SJSA1 (cell line): ENCODE results near the gene CA9. TPM values are rescaled to one million over a fixed set of nuclear protein-coding genes. Genes with fewer than 3 reads are reported as not detected.

ENCODE experiments used
- DNase-seq, 2 experiments: peaks; one replicate each; pipeline ENCODE4 v3.0.0-alpha.2; 2015 to 2020; ENCODE audit warnings: low spot score in 2 of 2, low read depth in 1 of 2
- H3K27ac ChIP-seq: fragments of 250-450 bp; sonication (Bioruptor Pico); 2 replicates; pipeline ENCODE4 v1.5.1; 2020; ENCODE audit warnings: mild to moderate bottlenecking, moderate library complexity
- H3K27me3 ChIP-seq: fragments of 250-450 bp; sonication (Bioruptor Pico); replicated peaks from 2 replicates; pipeline ENCODE4 v1.5.1; 2020; ENCODE audit warnings: mild to moderate bottlenecking, moderate library complexity
- H3K36me3 ChIP-seq: fragments of 250-450 bp; sonication (Bioruptor Pico); 2 replicates; pipeline ENCODE4 v1.5.1; 2020; ENCODE audit warnings: mild to moderate bottlenecking
- H3K4me1 ChIP-seq: fragments of 250-450 bp; sonication (Bioruptor Pico); replicated peaks from 2 replicates; pipeline ENCODE4 v1.6.1; 2021; ENCODE audit warnings: mild to moderate bottlenecking
- H3K4me3 ChIP-seq: fragments of 250-450 bp; sonication (Bioruptor Pico); 2 replicates; pipeline ENCODE4 v1.5.1; 2020; ENCODE audit warnings: mild to moderate bottlenecking
- H3K9me3 ChIP-seq: fragments of 250-450 bp; sonication (Bioruptor Pico); replicated peaks from 2 replicates; pipeline ENCODE4 v1.5.1; 2020; ENCODE audit warnings: mild to moderate bottlenecking
- total RNA-seq: library from RNA; depleted of rRNA; stranded (reverse); fragments of >200 nt; shearing (Covaris generic); gene quantifications from 2 replicates; pipeline ENCODE4 v1.2.3, GENCODE V29; 2014

The CA9 gene
- total RNA-seq, 1 experiment from 2014 or later = not detected

DNA sequence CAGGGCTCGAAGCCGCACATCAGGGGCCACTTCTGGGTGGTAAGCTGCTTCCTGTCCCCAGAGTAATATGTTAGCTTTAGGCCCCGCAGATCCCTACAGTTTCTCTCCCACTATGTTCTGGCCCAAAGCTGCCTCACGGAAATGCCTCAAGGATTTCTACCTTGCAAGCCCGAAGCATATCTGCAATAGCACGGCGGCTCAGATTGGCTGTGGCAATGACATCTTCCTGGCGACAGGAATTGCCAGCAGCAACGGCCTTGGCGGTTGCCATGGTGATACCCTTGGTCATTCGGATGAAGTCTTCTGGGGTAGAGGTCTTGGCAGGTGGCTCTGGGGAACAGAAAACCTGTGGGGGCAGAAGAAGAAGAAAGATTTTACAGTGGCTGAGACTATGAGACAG is 26.3 kb downstream of the CA9 start:
- no peaks in the 10 kb centered on the region for H3K9me3 ChIP-seq

GRCh38 chr9:35700942-35701341 is 27.2 kb downstream of the CA9 start:
- Histone ChIP-seq H3K4me1 (peaks cover under 1% of the 10 kb centered on the region), H3K27me3 (no peaks in the 10 kb centered on the region), H3K36me3 (peaks cover 84% of the 10 kb centered on the region), H3K27ac (no peak overlapping the region), H3K9me3 (no peaks in the 10 kb centered on the region), H3K4me3 (no peak overlapping the region)
- DNase-seq = no peak

More for the DNA sequence above, 26.3 kb downstream of the CA9 start:
- no peaks in the 10 kb centered on the region for H3K27me3 ChIP-seq
- no peak overlapping the region for H3K4me3 ChIP-seq
- H3K36me3 ChIP-seq = peaks cover 81% of the 10 kb centered on the region
- DNase-seq = no peak
- H3K27ac ChIP-seq = no peak overlapping the region
- H3K4me1 ChIP-seq = peaks cover 7% of the 10 kb centered on the region

- no peaks in the 10 kb centered on the region for H3K27me3 ChIP-seq
- H3K4me3 ChIP-seq = no peak overlapping the region
- no peak overlapping the region for H3K27ac ChIP-seq
- no peak for DNase-seq
- no peaks in the 10 kb centered on the region for H3K4me1 ChIP-seq
- peaks cover 88% of the 10 kb centered on the region for H3K36me3 ChIP-seq
- no peaks in the 10 kb centered on the region for H3K9me3 ChIP-seq
Measured at GRCh38 chr9:35702696-35703095, 29.0 kb downstream of the CA9 start.

DNA sequence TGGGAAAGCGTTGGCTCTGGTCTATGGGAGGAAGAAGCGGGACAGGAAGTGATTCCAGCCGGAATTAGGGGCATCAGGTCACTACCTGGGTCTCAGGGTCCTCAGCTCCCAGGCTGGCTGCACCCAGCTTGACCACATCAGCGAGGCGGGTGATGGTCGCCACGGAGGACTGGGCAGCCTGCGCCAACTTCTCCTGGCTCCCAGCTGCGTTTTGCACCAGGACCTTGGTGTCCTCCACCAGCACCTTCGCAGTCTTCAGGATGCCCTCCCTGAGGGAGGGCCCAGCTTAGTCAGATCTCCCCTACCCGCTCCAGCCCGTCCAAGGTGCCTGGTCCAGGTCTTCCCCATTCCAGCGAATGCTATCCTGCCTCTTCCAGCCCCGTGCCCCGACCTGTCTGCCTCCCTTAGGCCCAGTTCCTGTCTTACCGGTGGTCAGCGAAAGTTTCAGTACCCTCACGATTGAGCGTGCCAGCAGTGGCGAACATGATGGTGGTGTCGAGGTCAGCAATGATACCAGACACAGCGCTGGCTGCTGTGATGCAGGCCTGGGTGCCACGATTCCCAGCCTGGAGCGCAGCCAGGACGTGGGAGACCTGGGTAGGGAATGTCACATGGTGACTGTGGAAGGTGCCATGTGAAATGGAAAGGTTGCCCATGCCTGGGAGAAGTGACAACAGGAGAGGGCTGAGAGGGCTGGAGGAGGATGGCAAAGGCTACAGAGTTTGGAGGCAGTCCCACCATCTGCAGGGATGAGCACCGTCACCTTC is 30.4 kb downstream of the CA9 start:
- Histone ChIP-seq H3K27me3 (no peaks in the 10 kb centered on the region), H3K4me3 (no peak overlapping the region), H3K36me3 (peaks cover 94% of the 10 kb centered on the region), H3K27ac (no peak overlapping the region), H3K4me1 (no peaks in the 10 kb centered on the region), H3K9me3 (no peaks in the 10 kb centered on the region)
- DNase-seq = no peak

- DNase-seq = no peak
- Histone ChIP-seq H3K4me3 (no peak overlapping the region), H3K9me3 (no peaks in the 10 kb centered on the region), H3K27ac (no peak overlapping the region), H3K36me3 (peaks cover 87% of the 10 kb centered on the region), H3K27me3 (no peaks in the 10 kb centered on the region), H3K4me1 (no peaks in the 10 kb centered on the region)
Measured at GRCh38 chr9:35705372-35705771, 31.6 kb downstream of the CA9 start.

GRCh38 chr9:35705836-35706430 is 32.2 kb downstream of the CA9 start:
- Histone ChIP-seq H3K27ac (no peak overlapping the region), H3K36me3 (peaks cover 87% of the 10 kb centered on the region), H3K4me1 (no peaks in the 10 kb centered on the region), H3K27me3 (no peaks in the 10 kb centered on the region), H3K9me3 (no peaks in the 10 kb centered on the region), H3K4me3 (no peak overlapping the region)
- DNase-seq = no peak

- H3K36me3 ChIP-seq = peaks cover 85% of the 10 kb centered on the region
- no peaks in the 10 kb centered on the region for H3K27me3 ChIP-seq
- no peaks in the 10 kb centered on the region for H3K4me1 ChIP-seq
- H3K4me3 ChIP-seq = no peak overlapping the region
- H3K9me3 ChIP-seq = no peaks in the 10 kb centered on the region
- no peak overlapping the region for H3K27ac ChIP-seq
- DNase-seq = no peak
Measured at GRCh38 chr9:35706951-35707350, 33.2 kb downstream of the CA9 start.

DNA sequence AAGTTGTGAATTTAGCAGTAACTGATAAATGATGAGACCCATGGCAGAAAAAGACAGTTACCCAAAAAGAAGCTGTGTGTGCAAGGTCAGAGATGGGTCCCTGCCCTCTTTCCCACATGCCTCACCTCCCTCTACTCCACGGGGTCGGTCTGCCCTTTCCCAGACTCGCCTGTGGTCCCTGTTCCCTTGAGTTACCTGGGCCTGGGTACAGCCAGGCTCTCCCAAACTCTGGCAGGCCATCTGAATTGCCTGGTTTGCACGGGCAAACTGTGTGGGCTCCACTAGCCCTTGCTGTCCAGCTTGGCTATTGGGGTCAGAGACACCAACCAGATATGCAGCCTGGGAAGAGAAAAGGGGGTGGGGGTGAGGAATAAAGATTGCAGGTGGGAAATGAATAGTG is 34.4 kb downstream of the CA9 start:
- DNase-seq = no peak
- H3K9me3 ChIP-seq = no peaks in the 10 kb centered on the region
- H3K27me3 ChIP-seq = no peaks in the 10 kb centered on the region
- H3K36me3 ChIP-seq = peaks cover 79% of the 10 kb centered on the region
- no peak overlapping the region for H3K27ac ChIP-seq
- H3K4me1 ChIP-seq = no peaks in the 10 kb centered on the region
- H3K4me3 ChIP-seq = no peak overlapping the region

DNA sequence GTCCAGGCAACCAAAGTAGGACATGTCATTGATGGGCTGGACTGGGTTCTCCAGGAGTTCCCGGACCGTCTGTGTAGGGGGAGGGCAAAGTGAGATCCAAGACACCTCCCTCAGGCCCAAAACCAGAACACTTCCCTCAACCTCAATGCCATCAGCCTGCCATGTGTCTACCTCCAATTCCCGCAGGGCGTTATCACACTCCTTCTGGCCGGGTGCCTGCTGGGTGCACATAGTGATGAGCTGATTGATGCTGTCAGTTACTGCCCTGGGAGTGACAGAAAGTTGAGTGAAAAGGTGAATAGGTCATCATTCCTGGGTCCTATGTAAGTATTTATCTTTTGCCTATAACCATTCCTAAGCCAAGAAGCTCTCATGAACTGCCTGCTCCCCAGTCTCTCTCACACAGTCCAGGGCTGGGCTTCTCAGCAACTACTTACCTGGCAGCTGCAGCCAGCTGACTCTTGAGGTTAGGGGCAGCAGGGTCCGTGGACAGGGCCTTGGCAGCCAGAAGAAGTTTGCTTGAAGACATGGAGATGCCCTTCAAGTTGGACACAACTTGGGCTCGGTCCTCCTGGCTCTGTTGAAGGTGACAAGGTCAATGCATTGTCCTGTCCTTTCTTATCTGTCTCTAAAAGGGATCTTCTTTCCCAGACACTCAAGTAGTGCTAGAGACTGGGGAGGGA is 37.2 kb downstream of the CA9 start:
- Histone ChIP-seq H3K27me3 (no peaks in the 10 kb centered on the region), H3K27ac (no peak overlapping the region), H3K36me3 (peaks cover 81% of the 10 kb centered on the region), H3K4me1 (no peaks in the 10 kb centered on the region), H3K9me3 (no peaks in the 10 kb centered on the region), H3K4me3 (no peak overlapping the region)
- DNase-seq = no peak

DNA sequence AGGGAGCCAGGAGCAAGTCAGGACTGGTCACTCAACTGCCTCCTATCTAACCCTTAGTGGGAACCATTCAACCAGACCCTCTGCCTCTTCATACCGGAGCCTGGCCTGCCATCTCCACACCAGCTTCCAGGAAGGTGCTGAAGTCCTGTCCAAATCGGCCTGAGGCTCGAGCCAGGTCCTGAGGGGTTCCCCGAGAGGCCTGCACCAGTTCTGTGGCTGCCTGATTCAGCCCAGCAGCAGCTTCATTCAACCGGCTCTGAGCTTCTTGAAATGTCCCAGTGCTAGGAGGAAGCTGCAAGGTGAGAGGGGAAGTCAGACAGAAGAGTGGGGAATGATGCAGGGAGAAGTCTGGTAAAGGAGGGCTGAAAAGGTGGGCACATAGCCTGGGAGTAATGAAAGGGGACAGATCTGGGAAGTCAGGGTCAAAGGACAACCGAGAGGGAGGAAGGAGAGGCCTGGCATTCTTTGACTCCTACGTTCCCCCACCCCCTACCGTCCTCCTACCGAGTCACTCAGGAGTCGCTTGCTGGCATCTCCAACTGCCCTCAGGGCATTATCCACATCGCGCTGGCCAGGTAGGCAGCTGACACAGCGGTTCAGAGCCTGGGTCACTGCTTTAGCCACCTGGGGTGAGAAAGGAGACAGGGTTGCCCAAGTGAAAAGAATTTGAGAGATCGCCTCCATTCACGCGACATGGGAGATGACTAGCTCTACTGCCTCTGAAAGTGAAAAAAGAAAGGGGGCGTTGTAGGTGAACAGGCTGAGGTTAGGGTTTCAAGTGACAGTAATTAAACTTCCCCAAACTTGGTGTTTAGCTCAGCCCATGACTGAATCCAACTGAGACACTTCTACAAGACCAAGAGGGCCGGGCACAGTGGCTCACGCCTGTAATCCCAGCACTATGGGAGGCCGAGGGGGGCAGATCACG is 38.0 kb downstream of the CA9 start:
- H3K27ac ChIP-seq = no peak overlapping the region
- no peaks in the 10 kb centered on the region for H3K27me3 ChIP-seq
- DNase-seq = no peak
- no peaks in the 10 kb centered on the region for H3K9me3 ChIP-seq
- H3K4me1 ChIP-seq = no peaks in the 10 kb centered on the region
- H3K4me3 ChIP-seq = no peak overlapping the region
- peaks cover 79% of the 10 kb centered on the region for H3K36me3 ChIP-seq

DNA sequence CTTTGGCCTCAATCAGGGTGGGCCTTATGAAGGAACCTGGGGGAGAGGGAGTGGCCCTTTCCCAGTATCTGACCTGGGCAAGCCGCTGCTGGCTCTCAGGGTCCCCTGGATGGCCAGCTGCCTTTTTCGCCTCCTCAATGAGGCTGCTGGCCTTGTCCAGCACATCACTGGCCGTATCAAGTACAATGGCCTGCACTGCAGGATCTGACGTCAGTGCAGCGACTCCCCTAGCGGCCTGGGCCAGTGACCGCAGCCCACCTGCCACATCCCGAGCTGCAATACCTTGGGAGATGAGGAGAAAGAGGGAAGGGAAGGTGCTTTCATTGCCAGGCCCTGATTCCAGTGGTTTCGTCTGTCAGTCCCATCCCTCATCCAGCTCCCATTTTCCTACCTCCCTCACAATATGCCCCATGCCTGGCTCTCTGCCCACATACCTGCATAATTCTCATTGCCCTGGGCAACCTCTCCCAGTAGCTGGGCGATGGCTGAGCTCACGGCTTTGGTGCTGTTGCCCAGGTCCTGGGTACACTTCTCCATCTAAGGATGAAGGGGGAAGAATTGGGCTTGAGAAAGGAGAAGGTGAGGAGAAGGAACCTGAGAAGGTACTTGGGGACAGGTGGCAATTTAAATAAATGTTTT is 39.2 kb downstream of the CA9 start:
- Histone ChIP-seq H3K4me3 (no peak overlapping the region), H3K27ac (no peak overlapping the region), H3K27me3 (no peaks in the 10 kb centered on the region), H3K4me1 (no peaks in the 10 kb centered on the region), H3K36me3 (peaks cover 78% of the 10 kb centered on the region), H3K9me3 (no peaks in the 10 kb centered on the region)
- DNase-seq = no peak

DNA sequence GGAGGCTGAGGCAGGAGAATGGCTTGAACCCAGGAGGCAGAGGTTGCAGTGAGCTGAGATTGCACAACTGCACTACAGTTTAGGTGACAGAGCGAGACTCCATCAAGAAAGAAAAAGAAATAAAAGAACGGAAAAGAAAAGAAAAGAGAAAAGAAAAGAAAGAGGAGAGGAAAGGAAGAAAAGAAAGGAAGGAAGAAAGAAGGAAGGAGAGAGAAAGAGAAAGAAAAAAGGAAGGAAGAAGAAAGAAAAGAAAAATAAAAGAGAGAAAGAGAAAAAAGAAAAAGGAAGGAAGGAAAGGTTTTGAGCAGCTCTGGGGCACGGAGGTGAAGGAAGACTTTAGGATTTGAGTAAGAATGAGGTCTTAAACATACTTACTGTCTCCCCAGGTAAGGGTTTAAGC is 39.9 kb downstream of the CA9 start:
- no peak overlapping the region for H3K27ac ChIP-seq
- no peaks in the 10 kb centered on the region for H3K4me1 ChIP-seq
- H3K9me3 ChIP-seq = no peaks in the 10 kb centered on the region
- no peak for DNase-seq
- no peak overlapping the region for H3K4me3 ChIP-seq
- peaks cover 78% of the 10 kb centered on the region for H3K36me3 ChIP-seq
- H3K27me3 ChIP-seq = no peaks in the 10 kb centered on the region

- H3K27ac ChIP-seq = no peak overlapping the region
- H3K27me3 ChIP-seq = no peaks in the 10 kb centered on the region
- H3K9me3 ChIP-seq = no peaks in the 10 kb centered on the region
- DNase-seq = no peak
- no peak overlapping the region for H3K4me3 ChIP-seq
- peaks cover 78% of the 10 kb centered on the region for H3K36me3 ChIP-seq
- H3K4me1 ChIP-seq = no peaks in the 10 kb centered on the region
Measured at GRCh38 chr9:35714123-35714522, 40.4 kb downstream of the CA9 start.
